Measurements from ENCODE around the gene SALL1.

SALL1 gene

GRCh38 chr16:51164574-51164973, 13.5 kb upstream of the SALL1 start:
- H3K4me3 Mint-ChIP-seq = no peak overlapping the region
- H3K9me3 Mint-ChIP-seq = no peaks in the 10 kb centered on the region
- no peaks in the 10 kb centered on the region for H3K4me1 Mint-ChIP-seq (ENCODE audit: low read depth)
- no peaks in the 10 kb centered on the region for H3K36me3 Mint-ChIP-seq (ENCODE audit: low read depth)
- H3K27ac Mint-ChIP-seq = no peak overlapping the region
- H3K27me3 Mint-ChIP-seq (ENCODE audit: low read depth) = no peaks in the 10 kb centered on the region

- H3K36me3 Mint-ChIP-seq (ENCODE audit: low read depth) = no peaks in the 10 kb centered on the region
- no peaks in the 10 kb centered on the region for H3K9me3 Mint-ChIP-seq
- no peaks in the 10 kb centered on the region for H3K4me1 Mint-ChIP-seq (ENCODE audit: low read depth)
- no peaks in the 10 kb centered on the region for H3K27me3 Mint-ChIP-seq (ENCODE audit: low read depth)
- H3K27ac Mint-ChIP-seq = no peak overlapping the region
- H3K4me3 Mint-ChIP-seq = no peak overlapping the region
Measured at GRCh38 chr16:51163894-51164566, 13.0 kb upstream of the SALL1 start.

- Mint-ChIP-seq H3K36me3 (ENCODE audit: low read depth) (no peaks in the 10 kb centered on the region), H3K4me3 (no peak overlapping the region), H3K27me3 (ENCODE audit: low read depth) (no peaks in the 10 kb centered on the region), H3K4me1 (ENCODE audit: low read depth) (no peaks in the 10 kb centered on the region), H3K27ac (no peak overlapping the region), H3K9me3 (no peaks in the 10 kb centered on the region)
Measured at GRCh38 chr16:51163366-51163765, 12.3 kb upstream of the SALL1 start.

- H3K9me3 Mint-ChIP-seq = no peaks in the 10 kb centered on the region
- no peak overlapping the region for H3K27ac Mint-ChIP-seq
- peaks cover 16% of the 10 kb centered on the region for H3K27me3 Mint-ChIP-seq (ENCODE audit: low read depth)
- H3K4me1 Mint-ChIP-seq (ENCODE audit: low read depth) = no peaks in the 10 kb centered on the region
- H3K4me3 Mint-ChIP-seq = no peak overlapping the region
- H3K36me3 Mint-ChIP-seq (ENCODE audit: low read depth) = no peaks in the 10 kb centered on the region
Measured at GRCh38 chr16:51161440-51162195, 10.5 kb upstream of the SALL1 start.

GRCh38 chr16:51159865-51160264, 8.8 kb upstream of the SALL1 start:
- no peaks in the 10 kb centered on the region for H3K36me3 Mint-ChIP-seq (ENCODE audit: low read depth)
- no peak overlapping the region for H3K4me3 Mint-ChIP-seq
- H3K27me3 Mint-ChIP-seq (ENCODE audit: low read depth) = peaks cover 30% of the 10 kb centered on the region
- H3K9me3 Mint-ChIP-seq = no peaks in the 10 kb centered on the region
- H3K4me1 Mint-ChIP-seq (ENCODE audit: low read depth) = peaks cover 2% of the 10 kb centered on the region
- H3K27ac Mint-ChIP-seq = no peak overlapping the region

- no peaks in the 10 kb centered on the region for H3K36me3 Mint-ChIP-seq (ENCODE audit: low read depth)
Measured at GRCh38 chr16:51159296-51159695, 8.2 kb upstream of the SALL1 start.

GRCh38 chr16:51157698-51158097, 6.6 kb upstream of the SALL1 start:
- Mint-ChIP-seq H3K27ac (no peak overlapping the region), H3K36me3 (ENCODE audit: low read depth) (no peaks in the 10 kb centered on the region), H3K27me3 (ENCODE audit: low read depth) (peaks cover 52% of the 10 kb centered on the region), H3K4me1 (ENCODE audit: low read depth) (peaks cover 2% of the 10 kb centered on the region), H3K4me3 (no peak overlapping the region), H3K9me3 (peaks cover 4% of the 10 kb centered on the region)

More at GRCh38 chr16:51159296-51159695, 8.2 kb upstream of the SALL1 start:
- Mint-ChIP-seq H3K4me1 (ENCODE audit: low read depth) (peaks cover 2% of the 10 kb centered on the region), H3K27me3 (ENCODE audit: low read depth) (peaks cover 36% of the 10 kb centered on the region), H3K27ac (no peak overlapping the region), H3K9me3 (no peaks in the 10 kb centered on the region), H3K4me3 (no peak overlapping the region)

GRCh38 chr16:51156807-51157200, 5.7 kb upstream of the SALL1 start:
- H3K36me3 Mint-ChIP-seq (ENCODE audit: low read depth) = no peaks in the 10 kb centered on the region
- peaks cover 53% of the 10 kb centered on the region for H3K27me3 Mint-ChIP-seq (ENCODE audit: low read depth)
- H3K9me3 Mint-ChIP-seq = peaks cover 4% of the 10 kb centered on the region
- H3K27ac Mint-ChIP-seq = no peak overlapping the region
- no peak overlapping the region for H3K4me3 Mint-ChIP-seq
- peaks cover 2% of the 10 kb centered on the region for H3K4me1 Mint-ChIP-seq (ENCODE audit: low read depth)

GRCh38 chr16:51155820-51156806, 5.0 kb upstream of the SALL1 start:
- H3K4me3 Mint-ChIP-seq = no peak overlapping the region
- peaks cover 2% of the 10 kb centered on the region for H3K4me1 Mint-ChIP-seq (ENCODE audit: low read depth)
- H3K9me3 Mint-ChIP-seq = peaks cover 4% of the 10 kb centered on the region
- no peak overlapping the region for H3K27ac Mint-ChIP-seq
- peaks cover 57% of the 10 kb centered on the region for H3K27me3 Mint-ChIP-seq (ENCODE audit: low read depth)
- H3K36me3 Mint-ChIP-seq (ENCODE audit: low read depth) = no peaks in the 10 kb centered on the region

- Mint-ChIP-seq H3K9me3 (peaks cover 4% of the 10 kb centered on the region), H3K4me1 (ENCODE audit: low read depth) (peaks cover 2% of the 10 kb centered on the region), H3K27me3 (ENCODE audit: low read depth) (peaks cover 63% of the 10 kb centered on the region), H3K4me3 (no peak overlapping the region), H3K27ac (no peak overlapping the region), H3K36me3 (ENCODE audit: low read depth) (no peaks in the 10 kb centered on the region)
Measured at GRCh38 chr16:51155199-51155607, 4.1 kb upstream of the SALL1 start.

GRCh38 chr16:51154271-51155171, 3.5 kb upstream of the SALL1 start:
- Mint-ChIP-seq H3K4me3 (no peak overlapping the region), H3K9me3 (peaks cover 4% of the 10 kb centered on the region), H3K4me1 (ENCODE audit: low read depth) (peaks cover 2% of the 10 kb centered on the region), H3K27ac (no peak overlapping the region), H3K36me3 (ENCODE audit: low read depth) (no peaks in the 10 kb centered on the region), H3K27me3 (ENCODE audit: low read depth) (peaks cover 66% of the 10 kb centered on the region)

GRCh38 chr16:51153577-51154031, 2.5 kb upstream of the SALL1 start:
- H3K9me3 Mint-ChIP-seq = peaks cover 4% of the 10 kb centered on the region
- H3K27ac Mint-ChIP-seq = peak overlapping the region; percentile 82
- no peaks in the 10 kb centered on the region for H3K36me3 Mint-ChIP-seq (ENCODE audit: low read depth)
- H3K27me3 Mint-ChIP-seq (ENCODE audit: low read depth) = peaks cover 76% of the 10 kb centered on the region
- H3K4me3 Mint-ChIP-seq = no peak overlapping the region
- peaks cover 2% of the 10 kb centered on the region for H3K4me1 Mint-ChIP-seq (ENCODE audit: low read depth)

- Mint-ChIP-seq H3K27ac (peak overlapping the region; percentile 82), H3K4me3 (no peak overlapping the region), H3K36me3 (ENCODE audit: low read depth) (no peaks in the 10 kb centered on the region)
Measured at GRCh38 chr16:51152691-51153576, 1.9 kb upstream of the SALL1 start.

More at GRCh38 chr16:51152691-51153576, 1.9 kb upstream of the SALL1 start:
- peaks cover 2% of the 10 kb centered on the region for H3K4me1 Mint-ChIP-seq (ENCODE audit: low read depth)
- peaks cover 4% of the 10 kb centered on the region for H3K9me3 Mint-ChIP-seq
- peaks cover 80% of the 10 kb centered on the region for H3K27me3 Mint-ChIP-seq (ENCODE audit: low read depth)
